GM12878 (cell line): ENCODE data around the gene PHF3. TPM values are rescaled to one million over a fixed set of nuclear protein-coding genes. Genes with fewer than 3 reads are reported as not detected.

Experiments used
- ATAC-seq: fragments of 200-7000 bp; cut with Tn5 transposase; 3 replicates; pipeline ENCODE4 v1.9.1; 2020; ENCODE audit warnings: mild to moderate bottlenecking, moderate library complexity
- BruUV-seq: library from RNA; stranded (reverse); fragments of 400-500 nt; replicated peaks from 2 replicates; lab custom pipeline; 2021; lab: Mats Ljungman, UMichigan
- CTCF ChIA-PET: fragments of 300-600 bp; sonication (Branson Sonifier 250); formaldehyde crosslinking; extraction: SDS; loops from one replicate; lab custom pipeline; 2021; ENCODE audit warnings: inconsistent platforms; lab: Yijun Ruan, JAX
- POLR2A ChIA-PET: fragments of 350-600 bp; formaldehyde crosslinking; extraction: SDS; loops from one replicate; lab custom pipeline; 2021; ENCODE audit warnings: inconsistent platforms; lab: Charles Lee
- RAD21 ChIA-PET: fragments of 300-600 bp; sonication (Branson Sonifier 250); formaldehyde crosslinking; loops from one replicate; lab custom pipeline; 2023; ENCODE audit warnings: antibody characterized with exemption; ENCODE audit not compliant: unreplicated experiment; lab: Charles Lee
- SMC1A ChIA-PET: fragments of 300-600 bp; sonication (Branson Sonifier 250); formaldehyde crosslinking; loops from one replicate; lab custom pipeline; 2023; ENCODE audit not compliant: unreplicated experiment, uncharacterized antibody; lab: Charles Lee
- DNase-seq: peaks from one replicate; pipeline ENCODE4 v3.0.0-alpha.2; 2011; ENCODE audit warnings: low read depth, low spot score
- FAIRE-seq: peaks from 3 replicates; lab custom pipeline; 2011; peaks lifted over from hg19 to GRCh38; lab: Jason Lieb, UNC
- H2AFZ ChIP-seq: 2 replicates; pipeline ENCODE4 v1.6.0; 2011; ENCODE audit warnings: low read depth, low read length, control low read depth; ENCODE audit not compliant: control insufficient read depth
- H3K27ac ChIP-seq: 2 replicates; pipeline ENCODE4 v1.5.1; 2011; ENCODE audit warnings: control low read depth; ENCODE audit not compliant: control insufficient read depth, insufficient read depth
- H3K27me3 ChIP-seq, 2 experiments: replicated peaks in 1 of 2; 2 replicates each; pipeline versions ENCODE4 v1.6.0 to v1.6.1; 2011; ENCODE audit warnings: low read length in 1 of 2; ENCODE audit not compliant: control insufficient read depth in 2 of 2, insufficient read depth in 2 of 2
- H3K36me3 ChIP-seq, 2 experiments: 2 replicates each; pipeline ENCODE4 v1.5.1; 2011; ENCODE audit warnings: low read length in 1 of 2; ENCODE audit not compliant: control insufficient read depth in 2 of 2, insufficient read depth in 2 of 2
- H3K4me1 ChIP-seq: 2 replicates; pipeline ENCODE4 v1.6.1; 2011; ENCODE audit warnings: mild to moderate bottlenecking, low read length, moderate library complexity, mixed read lengths; ENCODE audit not compliant: control insufficient read depth, insufficient read depth
- H3K4me2 ChIP-seq: 2 replicates; pipeline ENCODE4 v1.6.0; 2011; ENCODE audit warnings: control low read depth; ENCODE audit not compliant: control insufficient read depth, insufficient read depth
- H3K4me3 ChIP-seq: fragments of 200-600 bp; sonication (generic); 2 replicates; pipeline ENCODE4 v1.5.1; 2016
- H3K79me2 ChIP-seq: 2 replicates; pipeline ENCODE4 v1.6.0; 2011; ENCODE audit warnings: low read length; ENCODE audit not compliant: control insufficient read depth, insufficient read depth
- H3K9ac ChIP-seq: 2 replicates; pipeline ENCODE4 v1.8.0; 2011; ENCODE audit warnings: low read length, control low read depth, mixed read lengths; ENCODE audit not compliant: control insufficient read depth, insufficient read depth
- H3K9me3 ChIP-seq: replicated peaks from 3 replicates; pipeline ENCODE4 v1.5.1; 2011; ENCODE audit warnings: mild to moderate bottlenecking, low read length; ENCODE audit not compliant: control insufficient read depth, insufficient read depth
- H4K20me1 ChIP-seq: 2 replicates; pipeline ENCODE4 v1.6.0; 2011; ENCODE audit not compliant: control insufficient read depth, insufficient read depth
- CHD1 ChIP-seq: IDR thresholded peaks from 2 replicates; pipeline ENCODE4 v1.6.1; 2012; ENCODE audit warnings: low read depth, low read length, improper control_type of control experiment
- CHD2 ChIP-seq: IDR thresholded peaks from 2 replicates; pipeline ENCODE4 v1.6.1; 2011; ENCODE audit warnings: low read depth, low read length, improper control_type of control experiment, borderline replicate concordance
- EP300 ChIP-seq, 2 experiments: fragments of 150-350 bp in 1 of 2; IDR thresholded peaks; 2 replicates each; pipeline ENCODE4 v1.6.1; 2011 to 2012; ENCODE audit warnings: low read depth in 2 of 2, low read length in 2 of 2, borderline replicate concordance in 1 of 2, improper control_type of control experiment in 1 of 2, inconsistent platforms in 1 of 2; ENCODE audit not compliant: control insufficient read depth in 1 of 2
- ETV6 ChIP-seq, 2 experiments: fragments of 450-650 bp in 1 of 2; IDR thresholded peaks in 1 of 2; conservative IDR thresholded peaks in 1 of 2; 2 replicates each; pipeline ENCODE4 v1.6.1; 2014; ENCODE audit warnings: antibody characterized with exemption in 1 of 2, borderline replicate concordance in 1 of 2, low read depth in 1 of 2, mild to moderate bottlenecking in 1 of 2, moderate library complexity in 1 of 2
- MTA3 ChIP-seq: IDR thresholded peaks from 2 replicates; pipeline ENCODE4 v1.6.1; 2012; ENCODE audit warnings: low read length, inconsistent platforms, borderline replicate concordance
- NR2C1 ChIP-seq: fragments of 450-650 bp; IDR thresholded peaks from 2 replicates; pipeline ENCODE4 v1.6.1; 2017; ENCODE audit warnings: antibody characterized with exemption, mild to moderate bottlenecking, moderate library complexity
- RUNX3 ChIP-seq: IDR thresholded peaks from 2 replicates; pipeline ENCODE4 v1.6.1; 2012; ENCODE audit warnings: low read length, inconsistent platforms
- TAF1 ChIP-seq: IDR thresholded peaks from 2 replicates; pipeline ENCODE4 v1.6.1; 2011; ENCODE audit warnings: mild to moderate bottlenecking, low read depth, low read length, borderline replicate concordance
- TBL1XR1 ChIP-seq: IDR thresholded peaks from 2 replicates; pipeline ENCODE4 v1.6.1; 2012; ENCODE audit warnings: low read depth, low read length, improper control_type of control experiment
- ZBTB33 ChIP-seq: fragments of 450-650 bp; IDR thresholded peaks from 2 replicates; pipeline ENCODE4 v1.6.1; 2017; ENCODE audit warnings: mild to moderate bottlenecking
- ZNF24 ChIP-seq: fragments of 450-650 bp; IDR thresholded peaks from 2 replicates; pipeline ENCODE4 v1.6.1; 2017; ENCODE audit warnings: antibody characterized with exemption, mild to moderate bottlenecking
- WGBS: methylation state at CpG from one replicate; pipeline ENCODE4 v1.1.6; 2016; ENCODE audit warnings: low lambda C conversion rate; ENCODE audit not compliant: insufficient replicate concordance, insufficient coverage; ENCODE audit errors: missing lambda C conversion rate; 5-methylcytosine and 5-hydroxymethylcytosine counted together
- in situ Hi-C: fragments of 300-500 bp; cut with MboI; formaldehyde crosslinking; loops from 9 replicates; pipeline ENCODE4 v1.14.3; 2018; ENCODE audit warnings: mixed read lengths
- intact Hi-C: fragments of 100-400 bp; cut with micrococcal nuclease; formaldehyde crosslinking; loops from one replicate; pipeline ENCODE4 v1.14.2; 2022; ENCODE audit not compliant: unreplicated experiment
- polyA plus RNA-seq, 11 experiments: library from polyadenylated mRNA; depleted of rRNA in 4 of 11; unstranded in 6 of 11; stranded (reverse) in 5 of 11; fragments of >200 nt; fragmentation: Nextera tagmentation in 4 of 11; fragmentation: Illumina TruSeq in 1 of 11; extraction: Ambion mirVana in 4 of 11; extraction: Trizol in 1 of 11; gene quantifications; 1 replicate in 1 of 11; 2 replicates in 10 of 11; pipeline versions ENCODE4 v1.2.1 to v1.2.3, GENCODE V29; 2011 to 2016; ENCODE audit warnings: inconsistent platforms in 2 of 11, missing spikeins in 2 of 11, low read depth in 1 of 11
- total RNA-seq, 4 experiments: library from RNA; depleted of rRNA in 3 of 4; stranded (reverse); fragments of >200 nt in 3 of 4; fragmentation: Illumina TruSeq in 1 of 4; extraction: Trizol in 1 of 4; gene quantifications; 2 replicates each; pipeline versions ENCODE4 v1.2.1 to v1.2.3, GENCODE V29; 2013 to 2021
- TF ChIP-seq, protein P1 (sequence below): fragments of 450-650 bp; formaldehyde crosslinking; IDR thresholded peaks from 2 replicates; pipeline ENCODE4 v1.5.0; 2022; ENCODE audit warnings: mild to moderate bottlenecking, missing genetic modification characterization
- TF ChIP-seq, protein P2 (sequence below): fragments of 450-650 bp; IDR thresholded peaks from 2 replicates; pipeline ENCODE4 v1.6.1; 2017; ENCODE audit warnings: low read depth, mild to moderate bottlenecking, moderate library complexity

PHF3 gene
- total and polyA plus RNA-seq, 10 of the 15 experiments (the other 5 are each of a cell fraction or from before 2014, with no cell fraction given), result 8.3 to 61.5 (median 26.6) TPM

DNA sequence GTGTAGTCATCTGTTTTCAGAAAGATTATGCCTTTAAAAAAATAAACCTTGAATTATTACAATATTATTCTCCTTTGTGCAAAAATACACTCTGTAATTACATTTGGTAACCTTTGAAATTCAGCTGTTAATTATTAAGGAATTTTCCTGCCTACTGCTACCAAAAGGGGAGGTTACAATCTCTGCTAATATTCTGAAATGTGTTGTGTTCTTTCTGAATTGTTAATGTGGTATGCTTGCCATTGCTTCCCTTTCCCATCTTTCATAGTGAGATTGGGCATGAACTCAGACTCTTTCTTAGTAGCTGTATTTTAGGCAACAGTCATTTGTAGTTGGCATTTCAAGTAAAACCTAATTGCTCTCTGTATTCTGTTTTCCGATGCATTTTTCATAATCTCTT is 73.0 kb downstream of the PHF3 start:
- FAIRE-seq (no peak), DNase-seq (no peak), ATAC-seq (no peak)
- ChIA-PET POLR2A (no interaction called here), SMC1A (interaction anchor here (1.7 kb wide), 1 partner anchor 356 kb away, joined by 3 read pairs; no protein-coding TSS in a partner anchor), RAD21 (no interaction called here), CTCF (interaction anchor here (1.0 to 2.3 kb wide), 2 partner anchors 23 to 110 kb away, joined by 3 to 6 read pairs; no protein-coding TSS in a partner anchor)
- Histone ChIP-seq H3K4me3 (no peak overlapping the region), H3K4me2 (no peak overlapping the region), H3K9me3 (no peaks in the 10 kb centered on the region), H3K9ac (no peak overlapping the region), H2AFZ (no peak overlapping the region), H3K4me1 (no peaks in the 10 kb centered on the region), H4K20me1 (no peaks in the 10 kb centered on the region), H3K27ac (no peak overlapping the region), H3K36me3 (peaks cover 3 to 38% of the 10 kb centered on the region in 2 experiments), H3K27me3 (no peaks in the 10 kb centered on the region), H3K79me2 (no peaks in the 10 kb centered on the region)
- in situ Hi-C loops, result no loop called here
- intact Hi-C loops, result no loop called here
- 95% methylated on average over 1 of the region's 1 CpG for WGBS
- no TSS peak for BruUV-seq
- no peak for TF ChIP-seq NR2C1
- no peak for TF ChIP-seq TBL1XR1
- TF ChIP-seq ZNF24, result no peak
- TF ChIP-seq, protein P1, sequence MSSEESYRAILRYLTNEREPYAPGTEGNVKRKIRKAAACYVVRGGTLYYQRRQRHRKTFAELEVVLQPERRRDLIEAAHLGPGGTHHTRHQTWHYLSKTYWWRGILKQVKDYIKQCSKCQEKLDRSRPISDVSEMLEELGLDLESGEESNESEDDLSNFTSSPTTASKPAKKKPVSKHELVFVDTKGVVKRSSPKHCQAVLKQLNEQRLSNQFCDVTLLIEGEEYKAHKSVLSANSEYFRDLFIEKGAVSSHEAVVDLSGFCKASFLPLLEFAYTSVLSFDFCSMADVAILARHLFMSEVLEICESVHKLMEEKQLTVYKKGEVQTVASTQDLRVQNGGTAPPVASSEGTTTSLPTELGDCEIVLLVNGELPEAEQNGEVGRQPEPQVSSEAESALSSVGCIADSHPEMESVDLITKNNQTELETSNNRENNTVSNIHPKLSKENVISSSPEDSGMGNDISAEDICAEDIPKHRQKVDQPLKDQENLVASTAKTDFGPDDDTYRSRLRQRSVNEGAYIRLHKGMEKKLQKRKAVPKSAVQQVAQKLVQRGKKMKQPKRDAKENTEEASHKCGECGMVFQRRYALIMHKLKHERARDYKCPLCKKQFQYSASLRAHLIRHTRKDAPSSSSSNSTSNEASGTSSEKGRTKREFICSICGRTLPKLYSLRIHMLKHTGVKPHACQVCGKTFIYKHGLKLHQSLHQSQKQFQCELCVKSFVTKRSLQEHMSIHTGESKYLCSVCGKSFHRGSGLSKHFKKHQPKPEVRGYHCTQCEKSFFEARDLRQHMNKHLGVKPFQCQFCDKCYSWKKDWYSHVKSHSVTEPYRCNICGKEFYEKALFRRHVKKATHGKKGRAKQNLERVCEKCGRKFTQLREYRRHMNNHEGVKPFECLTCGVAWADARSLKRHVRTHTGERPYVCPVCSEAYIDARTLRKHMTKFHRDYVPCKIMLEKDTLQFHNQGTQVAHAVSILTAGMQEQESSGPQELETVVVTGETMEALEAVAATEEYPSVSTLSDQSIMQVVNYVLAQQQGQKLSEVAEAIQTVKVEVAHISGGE (CRISPR knock-in tag), result no peak
- no peak for TF ChIP-seq CHD1
- TF ChIP-seq, protein P2, sequence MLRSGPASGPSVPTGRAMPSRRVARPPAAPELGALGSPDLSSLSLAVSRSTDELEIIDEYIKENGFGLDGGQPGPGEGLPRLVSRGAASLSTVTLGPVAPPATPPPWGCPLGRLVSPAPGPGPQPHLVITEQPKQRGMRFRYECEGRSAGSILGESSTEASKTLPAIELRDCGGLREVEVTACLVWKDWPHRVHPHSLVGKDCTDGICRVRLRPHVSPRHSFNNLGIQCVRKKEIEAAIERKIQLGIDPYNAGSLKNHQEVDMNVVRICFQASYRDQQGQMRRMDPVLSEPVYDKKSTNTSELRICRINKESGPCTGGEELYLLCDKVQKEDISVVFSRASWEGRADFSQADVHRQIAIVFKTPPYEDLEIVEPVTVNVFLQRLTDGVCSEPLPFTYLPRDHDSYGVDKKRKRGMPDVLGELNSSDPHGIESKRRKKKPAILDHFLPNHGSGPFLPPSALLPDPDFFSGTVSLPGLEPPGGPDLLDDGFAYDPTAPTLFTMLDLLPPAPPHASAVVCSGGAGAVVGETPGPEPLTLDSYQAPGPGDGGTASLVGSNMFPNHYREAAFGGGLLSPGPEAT, result no peak
- TF ChIP-seq TAF1, result no peak
- no peak for TF ChIP-seq CHD2
- TF ChIP-seq RUNX3, result no peak
- no peak for TF ChIP-seq EP300 (IDR thresholded peaks at IDR 0.05; ENCODE audit: borderline replicate concordance in 1 of 2, control insufficient read depth in 1 of 2, low read depth in 2 of 2, low read length in 2 of 2)
- no peak for TF ChIP-seq ZBTB33
- TF ChIP-seq ETV6 (conservative IDR thresholded peaks at IDR 0.05 in 1 of 2, IDR thresholded peaks at IDR 0.05 in 1 of 2; ENCODE audit: borderline replicate concordance in 1 of 2, low read depth in 1 of 2), result no peak
- no peak for TF ChIP-seq MTA3
